GM23338 (cell line): Measurements from ENCODE around the gene RGL2.

Experiments
- CREB1 ChIP-seq: fragments of 250-450 bp; sonication (Bioruptor Pico); IDR thresholded peaks from 2 replicates; pipeline ENCODE4 v1.5.0; 2020; ENCODE audit warnings: low read depth, mild to moderate bottlenecking, moderate library complexity
- EZH2 ChIP-seq: fragments of 200-600 bp; sonication (generic); IDR thresholded peaks from one replicate; pipeline ENCODE4 v1.8.0; 2017; ENCODE audit warnings: antibody characterized with exemption, mild to moderate bottlenecking, low read depth; ENCODE audit not compliant: unreplicated experiment
- EZH2phosphoT487 ChIP-seq: fragments of 200-600 bp; sonication (generic); IDR thresholded peaks from one replicate; pipeline ENCODE4 v1.8.1; 2018; ENCODE audit warnings: antibody characterized with exemption; ENCODE audit not compliant: unreplicated experiment
- JUNB ChIP-seq: IDR thresholded peaks from one replicate; pipeline ENCODE4 v1.6.1; 2016; ENCODE audit warnings: antibody characterized with exemption; ENCODE audit not compliant: unreplicated experiment
- NANOG ChIP-seq: IDR thresholded peaks from 2 replicates; pipeline ENCODE4 v1.6.1; 2016; ENCODE audit warnings: antibody characterized with exemption, borderline replicate concordance
- POLR2AphosphoS5 ChIP-seq: IDR thresholded peaks from 2 replicates; pipeline ENCODE4 v1.6.1; 2016; ENCODE audit warnings: antibody characterized with exemption, low read depth
- STAT1 ChIP-seq: IDR thresholded peaks from one replicate; pipeline ENCODE4 v1.6.1; 2016; ENCODE audit warnings: antibody characterized with exemption; ENCODE audit not compliant: unreplicated experiment
- ZNF114 ChIP-seq: fragments of 250-450 bp; sonication (Bioruptor Pico); IDR thresholded peaks from 2 replicates; pipeline ENCODE4 v1.5.0; 2020; ENCODE audit warnings: mild to moderate bottlenecking, moderate library complexity
- ZNF331 ChIP-seq: fragments of 250-450 bp; sonication (Bioruptor Pico); IDR thresholded peaks from 2 replicates; pipeline ENCODE4 v1.5.0; 2020; ENCODE audit warnings: low read depth, mild to moderate bottlenecking, moderate library complexity
- TF ChIP-seq, protein P1 (sequence below), 2 experiments: fragments of 200-600 bp in 1 of 2; sonication (generic) in 1 of 2; conservative IDR thresholded peaks; 2 replicates each; pipeline versions ENCODE4 v1.5.1 to v1.6.1; 2016 to 2017; ENCODE audit warnings: antibody characterized with exemption in 2 of 2, low read depth in 2 of 2, mild to moderate bottlenecking in 2 of 2, moderate library complexity in 1 of 2
- TF ChIP-seq, protein P2 (sequence below): IDR thresholded peaks from one replicate; pipeline ENCODE4 v1.6.1; 2018; ENCODE audit warnings: antibody characterized with exemption; ENCODE audit not compliant: unreplicated experiment
- TF ChIP-seq, protein P3 (sequence below): IDR thresholded peaks from 2 replicates; pipeline ENCODE4 v1.6.1; 2016; ENCODE audit warnings: antibody characterized with exemption

DNA sequence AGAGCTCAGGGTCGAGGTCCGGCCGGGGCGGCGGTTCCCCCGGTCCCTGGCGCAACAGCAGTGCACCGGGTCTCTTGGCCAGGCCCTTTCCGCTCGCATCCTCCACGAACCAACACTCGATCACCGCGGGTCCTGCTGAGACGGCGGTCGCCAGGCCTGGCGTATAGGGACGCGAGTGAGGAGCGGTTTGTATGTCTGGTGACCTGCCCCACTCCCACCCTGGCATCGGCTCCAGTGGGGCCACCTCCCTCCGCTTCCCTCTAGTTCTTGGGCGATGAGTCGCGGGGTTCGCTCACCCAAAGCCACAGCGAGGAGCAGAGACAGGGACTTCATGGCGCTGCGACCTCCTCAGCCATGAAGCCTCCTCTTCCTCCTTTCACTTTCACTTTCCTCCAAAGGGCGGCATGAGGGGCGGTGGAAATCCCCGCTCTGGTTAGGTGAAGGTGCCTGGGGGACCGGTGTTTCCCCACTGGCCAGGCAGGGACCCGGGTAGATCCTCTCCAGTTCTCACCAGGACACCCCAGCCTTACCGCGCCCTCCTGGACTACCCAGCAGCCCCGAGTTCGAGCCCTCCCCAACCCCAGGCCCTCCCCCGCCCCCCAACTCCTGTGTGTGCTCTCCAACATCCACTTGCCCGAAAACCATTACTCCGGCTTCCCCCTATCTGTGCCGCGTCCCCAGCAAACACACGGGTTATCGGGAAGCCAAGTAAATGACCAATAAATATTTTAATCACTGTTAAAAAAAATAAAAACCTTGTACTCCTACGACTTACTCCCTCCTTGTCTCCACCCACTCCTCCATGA lies 15.2 kb upstream of the RGL2 start, which contains the start of gene TAPBP:
- TF ChIP-seq, protein P1, sequence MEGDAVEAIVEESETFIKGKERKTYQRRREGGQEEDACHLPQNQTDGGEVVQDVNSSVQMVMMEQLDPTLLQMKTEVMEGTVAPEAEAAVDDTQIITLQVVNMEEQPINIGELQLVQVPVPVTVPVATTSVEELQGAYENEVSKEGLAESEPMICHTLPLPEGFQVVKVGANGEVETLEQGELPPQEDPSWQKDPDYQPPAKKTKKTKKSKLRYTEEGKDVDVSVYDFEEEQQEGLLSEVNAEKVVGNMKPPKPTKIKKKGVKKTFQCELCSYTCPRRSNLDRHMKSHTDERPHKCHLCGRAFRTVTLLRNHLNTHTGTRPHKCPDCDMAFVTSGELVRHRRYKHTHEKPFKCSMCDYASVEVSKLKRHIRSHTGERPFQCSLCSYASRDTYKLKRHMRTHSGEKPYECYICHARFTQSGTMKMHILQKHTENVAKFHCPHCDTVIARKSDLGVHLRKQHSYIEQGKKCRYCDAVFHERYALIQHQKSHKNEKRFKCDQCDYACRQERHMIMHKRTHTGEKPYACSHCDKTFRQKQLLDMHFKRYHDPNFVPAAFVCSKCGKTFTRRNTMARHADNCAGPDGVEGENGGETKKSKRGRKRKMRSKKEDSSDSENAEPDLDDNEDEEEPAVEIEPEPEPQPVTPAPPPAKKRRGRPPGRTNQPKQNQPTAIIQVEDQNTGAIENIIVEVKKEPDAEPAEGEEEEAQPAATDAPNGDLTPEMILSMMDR (conservative IDR thresholded peaks at IDR 0.05; ENCODE audit: low read depth in 2 of 2) = no peak
- no peak for TF ChIP-seq NANOG
- no peak for TF ChIP-seq JUNB
- TF ChIP-seq, protein P2, sequence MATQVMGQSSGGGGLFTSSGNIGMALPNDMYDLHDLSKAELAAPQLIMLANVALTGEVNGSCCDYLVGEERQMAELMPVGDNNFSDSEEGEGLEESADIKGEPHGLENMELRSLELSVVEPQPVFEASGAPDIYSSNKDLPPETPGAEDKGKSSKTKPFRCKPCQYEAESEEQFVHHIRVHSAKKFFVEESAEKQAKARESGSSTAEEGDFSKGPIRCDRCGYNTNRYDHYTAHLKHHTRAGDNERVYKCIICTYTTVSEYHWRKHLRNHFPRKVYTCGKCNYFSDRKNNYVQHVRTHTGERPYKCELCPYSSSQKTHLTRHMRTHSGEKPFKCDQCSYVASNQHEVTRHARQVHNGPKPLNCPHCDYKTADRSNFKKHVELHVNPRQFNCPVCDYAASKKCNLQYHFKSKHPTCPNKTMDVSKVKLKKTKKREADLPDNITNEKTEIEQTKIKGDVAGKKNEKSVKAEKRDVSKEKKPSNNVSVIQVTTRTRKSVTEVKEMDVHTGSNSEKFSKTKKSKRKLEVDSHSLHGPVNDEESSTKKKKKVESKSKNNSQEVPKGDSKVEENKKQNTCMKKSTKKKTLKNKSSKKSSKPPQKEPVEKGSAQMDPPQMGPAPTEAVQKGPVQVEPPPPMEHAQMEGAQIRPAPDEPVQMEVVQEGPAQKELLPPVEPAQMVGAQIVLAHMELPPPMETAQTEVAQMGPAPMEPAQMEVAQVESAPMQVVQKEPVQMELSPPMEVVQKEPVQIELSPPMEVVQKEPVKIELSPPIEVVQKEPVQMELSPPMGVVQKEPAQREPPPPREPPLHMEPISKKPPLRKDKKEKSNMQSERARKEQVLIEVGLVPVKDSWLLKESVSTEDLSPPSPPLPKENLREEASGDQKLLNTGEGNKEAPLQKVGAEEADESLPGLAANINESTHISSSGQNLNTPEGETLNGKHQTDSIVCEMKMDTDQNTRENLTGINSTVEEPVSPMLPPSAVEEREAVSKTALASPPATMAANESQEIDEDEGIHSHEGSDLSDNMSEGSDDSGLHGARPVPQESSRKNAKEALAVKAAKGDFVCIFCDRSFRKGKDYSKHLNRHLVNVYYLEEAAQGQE = no peak
- no peak for TF ChIP-seq EZH2
- no peak for TF ChIP-seq STAT1
- no peak for TF ChIP-seq CREB1 (CRISPR knock-in tag)
- no peak for TF ChIP-seq EZH2phosphoT487
- TF ChIP-seq POLR2AphosphoS5 = no peak
- TF ChIP-seq ZNF114 (CRISPR knock-in tag) = no peak
- TF ChIP-seq, protein P3, sequence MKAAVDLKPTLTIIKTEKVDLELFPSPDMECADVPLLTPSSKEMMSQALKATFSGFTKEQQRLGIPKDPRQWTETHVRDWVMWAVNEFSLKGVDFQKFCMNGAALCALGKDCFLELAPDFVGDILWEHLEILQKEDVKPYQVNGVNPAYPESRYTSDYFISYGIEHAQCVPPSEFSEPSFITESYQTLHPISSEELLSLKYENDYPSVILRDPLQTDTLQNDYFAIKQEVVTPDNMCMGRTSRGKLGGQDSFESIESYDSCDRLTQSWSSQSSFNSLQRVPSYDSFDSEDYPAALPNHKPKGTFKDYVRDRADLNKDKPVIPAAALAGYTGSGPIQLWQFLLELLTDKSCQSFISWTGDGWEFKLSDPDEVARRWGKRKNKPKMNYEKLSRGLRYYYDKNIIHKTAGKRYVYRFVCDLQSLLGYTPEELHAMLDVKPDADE = no peak; the same call in 1 of the 2 replicates
- no peak for TF ChIP-seq ZNF331 (CRISPR knock-in tag)
